GM12892 (cell line): Measurements from ENCODE around the gene SFT2D3.

Source experiments
- POLR2A ChIP-seq: IDR thresholded peaks from 2 replicates; pipeline ENCODE4 v1.6.1; 2011; ENCODE audit warnings: low read depth, low read length, control low read depth
- POLR2AphosphoS5 ChIP-seq: IDR thresholded peaks from 2 replicates; pipeline ENCODE4 v1.6.1; 2011; ENCODE audit warnings: low read depth, low read length, control low read depth
- TAF1 ChIP-seq: IDR thresholded peaks from 2 replicates; pipeline ENCODE4 v1.6.1; 2011; ENCODE audit warnings: low read depth, mild to moderate bottlenecking, control low read depth, low read length, borderline replicate concordance

DNA sequence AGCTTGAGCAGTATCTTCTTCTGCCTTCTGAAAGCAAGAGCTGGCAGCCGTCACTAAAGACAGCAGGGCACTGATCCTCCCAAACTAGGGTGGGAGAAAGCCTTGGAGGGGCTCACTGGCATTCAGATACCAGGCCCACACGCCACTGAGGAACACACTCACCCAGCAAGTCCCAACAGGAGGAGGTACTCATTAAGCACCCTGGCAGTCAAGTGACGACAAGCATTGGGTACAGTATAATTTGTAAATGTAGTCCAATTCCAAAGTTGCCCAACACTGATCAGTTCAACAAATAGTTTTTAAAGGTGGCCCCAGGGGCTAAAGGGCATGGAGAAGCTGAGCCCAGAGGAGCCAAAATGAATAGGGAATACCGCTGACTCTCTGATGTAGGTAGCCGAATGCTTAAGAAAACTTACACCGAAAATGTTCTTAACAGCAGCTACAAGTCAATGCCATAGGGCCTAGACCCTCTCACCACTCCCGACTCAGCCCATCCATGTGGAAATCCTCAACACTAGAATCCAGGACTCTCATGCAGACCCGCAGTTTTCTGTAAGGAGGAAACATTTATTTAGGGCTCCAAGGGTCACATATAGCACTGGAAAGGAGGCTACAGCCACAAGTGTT, 35.9 kb upstream of the SFT2D3 start:
- TF ChIP-seq POLR2A (no peak), TAF1 (no peak), POLR2AphosphoS5 (no peak)
